ENCODE data around the gene CDK2AP2.
"Not testable (repeated sequence)": the region's sequence is repeated elsewhere in the genome, so short reads cannot be mapped to it uniquely, and the experiment has no call there.

CDK2AP2 gene

DNA sequence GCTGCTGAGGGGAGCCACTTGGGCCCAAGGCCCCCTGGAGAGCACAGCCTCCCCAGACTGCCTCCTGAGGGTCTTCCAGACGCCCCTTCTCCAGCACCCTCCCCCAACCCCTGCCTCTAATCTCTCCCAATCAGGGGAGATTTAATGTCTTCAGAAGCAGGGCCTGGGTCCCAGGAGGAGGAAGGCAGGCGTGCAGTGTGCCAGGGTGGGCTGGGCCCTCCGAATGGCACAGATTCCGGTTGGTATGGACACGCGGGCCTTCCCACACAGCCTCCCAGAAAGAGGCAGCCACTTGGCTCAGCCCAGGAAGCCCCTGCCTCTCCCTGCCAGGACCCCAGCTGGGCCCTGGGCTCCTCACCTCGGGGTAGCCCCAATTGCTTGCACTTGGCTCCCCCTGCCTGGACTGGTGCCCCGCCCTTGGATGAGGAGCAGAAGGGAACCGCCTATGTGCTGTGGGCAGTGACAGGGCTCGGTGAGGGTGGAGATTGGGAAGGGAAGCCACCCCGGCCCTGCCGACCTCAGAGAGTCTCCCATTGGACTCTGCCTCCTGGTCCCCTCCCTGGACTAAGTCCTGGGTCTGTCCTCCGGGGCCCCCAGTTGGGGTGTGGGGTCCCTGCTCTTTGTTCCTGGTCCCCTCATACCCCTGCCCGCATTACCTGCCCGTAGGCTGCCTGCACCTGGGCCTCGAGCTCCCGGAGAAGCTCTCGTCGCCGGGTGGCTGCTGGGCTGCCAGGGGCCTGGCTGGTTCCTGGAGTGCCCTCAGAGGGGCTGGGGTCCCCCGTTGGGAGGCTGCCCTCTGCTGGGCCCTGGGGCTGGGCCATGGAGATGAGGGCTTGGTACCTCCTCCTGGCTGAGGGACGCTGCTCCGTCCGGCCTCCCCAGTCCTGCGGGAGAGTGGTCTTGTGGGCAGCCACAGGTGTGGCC, 15.9 kb upstream of the CDK2AP2 start:
- DNase-seq (ENCODE audit: low read depth), result no peak

DNA sequence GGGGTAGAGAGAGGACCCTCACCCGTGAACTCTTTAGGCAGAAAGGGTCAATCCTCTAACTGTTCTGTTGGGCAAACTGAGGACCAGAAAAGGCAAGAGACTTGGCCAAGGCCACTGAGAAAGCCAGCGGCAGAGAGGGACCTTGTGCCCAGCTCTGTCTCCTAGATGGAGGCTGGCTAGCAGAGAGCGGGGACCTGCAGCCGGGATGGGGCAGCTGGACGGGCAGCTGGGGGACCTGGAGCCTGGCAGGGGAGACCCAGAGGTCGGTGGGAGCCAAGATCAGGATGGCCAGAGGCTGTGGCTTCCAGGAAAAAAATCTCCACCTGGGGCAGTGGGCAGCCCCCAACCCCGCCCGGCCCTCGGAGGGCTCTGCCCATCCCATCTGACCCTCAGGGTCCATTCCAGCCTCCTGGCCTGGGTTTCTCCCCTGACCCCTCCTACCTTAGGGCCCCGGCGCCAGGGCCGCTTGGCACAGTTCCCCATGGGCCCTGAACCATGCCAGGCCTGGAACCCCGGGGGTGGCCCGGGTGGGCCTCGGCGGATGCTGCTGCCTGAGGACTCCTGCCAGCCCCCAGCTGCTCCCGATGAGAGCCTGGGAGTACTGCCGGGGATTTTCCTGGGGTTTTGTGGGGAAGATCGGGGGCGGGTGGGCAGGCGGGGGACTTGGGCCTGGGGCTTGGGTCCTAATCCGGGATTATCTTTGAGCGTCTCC, 15.0 kb upstream of the CDK2AP2 start, which contains the start of gene CABP2:
Gene CABP2 (minus strand): TSS at position 603 of the 712 bp plus-strand sequence. CDS start 120 bp downstream, at position 483.
- no peak for DNase-seq (ENCODE audit: low read depth)

GRCh38 chr11:67522338-67522737, 14.4 kb upstream of the CDK2AP2 start:
- DNase-seq (ENCODE audit: low read depth), result no peak

DNA sequence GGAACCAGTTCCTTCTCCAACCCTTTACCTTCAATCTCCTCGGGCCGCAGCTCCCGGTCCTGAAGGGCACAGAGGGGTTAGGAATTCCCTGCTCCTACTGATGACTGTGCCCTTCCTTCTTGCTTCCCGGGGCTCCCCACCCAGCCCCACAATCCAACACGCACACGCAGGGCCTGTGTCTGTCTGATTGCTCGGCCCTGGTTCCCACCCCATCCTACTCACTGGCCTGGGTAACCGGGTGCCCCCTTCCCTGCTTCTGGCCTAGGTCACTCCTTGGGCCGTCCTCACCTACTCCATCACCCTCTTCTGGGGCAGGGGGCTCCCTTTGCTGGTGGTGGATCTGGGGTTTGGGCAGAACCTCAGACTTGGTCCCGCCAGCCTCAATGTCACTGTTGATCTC, 14.0 kb upstream of the CDK2AP2 start:
- DNase-seq (ENCODE audit: low read depth), result no peak

DNA sequence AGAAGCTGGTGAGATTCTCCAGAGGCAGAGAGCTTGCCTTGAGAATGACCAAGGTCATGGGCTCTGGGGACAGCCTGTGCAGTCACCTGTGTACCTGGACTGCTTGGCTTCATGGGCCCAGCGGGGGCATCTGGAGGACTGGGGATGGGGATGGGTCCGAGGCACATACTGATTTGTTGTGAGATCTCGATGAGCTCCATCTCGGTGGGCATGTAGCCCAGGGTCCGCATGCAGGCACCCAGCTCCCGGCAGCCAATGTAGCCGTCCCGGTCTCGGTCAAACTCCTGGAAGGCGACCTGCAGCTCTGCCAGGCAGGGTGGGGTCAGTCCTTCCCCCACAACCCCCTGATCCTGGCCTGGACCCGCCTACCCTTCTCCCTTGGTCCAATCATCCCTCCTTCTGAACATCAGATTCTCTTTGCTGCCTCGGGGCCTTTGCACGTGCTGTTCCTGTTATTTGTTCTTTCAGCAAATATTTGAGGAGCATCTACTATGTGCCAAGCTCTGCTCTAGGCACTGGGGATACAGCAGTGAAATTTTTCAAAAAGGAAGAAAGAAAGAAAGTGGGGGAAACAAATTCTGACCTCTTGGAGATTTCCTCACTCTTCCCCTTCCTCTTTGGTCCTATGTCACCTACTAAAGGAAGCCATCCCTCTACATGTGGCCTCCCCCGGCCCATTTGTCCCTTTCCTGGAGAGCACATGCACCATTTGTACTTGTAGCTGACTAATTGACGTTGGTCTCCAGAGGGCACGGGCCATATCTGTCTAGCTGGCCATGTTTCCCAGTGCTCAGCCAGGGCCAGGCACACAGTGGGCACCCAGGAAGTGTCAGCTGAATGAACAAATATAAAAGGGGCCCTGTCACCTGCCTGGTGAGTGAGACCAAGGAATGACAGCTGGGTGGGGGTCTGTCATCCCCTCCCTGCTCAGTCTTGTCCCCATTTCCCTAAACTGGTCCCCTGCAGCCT, 13.2 kb upstream of the CDK2AP2 start:
- no peak for DNase-seq (ENCODE audit: low read depth)

DNA sequence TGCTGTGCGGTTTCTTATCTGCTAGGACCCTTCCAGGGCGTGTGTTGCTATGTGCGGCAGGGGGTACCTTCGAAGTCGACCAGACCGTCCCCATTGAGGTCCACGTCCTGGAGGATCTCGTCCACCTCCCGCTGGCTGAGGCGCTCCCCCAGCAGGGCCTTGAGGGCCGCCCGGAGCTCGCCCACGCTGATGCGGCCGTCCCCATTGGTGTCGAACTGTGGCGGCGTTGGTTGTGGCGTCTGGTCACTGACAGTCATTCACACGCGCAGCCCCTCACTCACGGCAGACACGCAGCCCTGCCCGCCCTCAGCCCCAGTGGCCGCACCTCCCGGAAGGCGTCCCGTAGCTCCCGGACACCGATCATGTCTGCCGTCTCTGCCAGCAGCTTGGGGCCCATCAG, 11.8 kb upstream of the CDK2AP2 start:
- DNase-seq (ENCODE audit: low read depth), result no peak

DNA sequence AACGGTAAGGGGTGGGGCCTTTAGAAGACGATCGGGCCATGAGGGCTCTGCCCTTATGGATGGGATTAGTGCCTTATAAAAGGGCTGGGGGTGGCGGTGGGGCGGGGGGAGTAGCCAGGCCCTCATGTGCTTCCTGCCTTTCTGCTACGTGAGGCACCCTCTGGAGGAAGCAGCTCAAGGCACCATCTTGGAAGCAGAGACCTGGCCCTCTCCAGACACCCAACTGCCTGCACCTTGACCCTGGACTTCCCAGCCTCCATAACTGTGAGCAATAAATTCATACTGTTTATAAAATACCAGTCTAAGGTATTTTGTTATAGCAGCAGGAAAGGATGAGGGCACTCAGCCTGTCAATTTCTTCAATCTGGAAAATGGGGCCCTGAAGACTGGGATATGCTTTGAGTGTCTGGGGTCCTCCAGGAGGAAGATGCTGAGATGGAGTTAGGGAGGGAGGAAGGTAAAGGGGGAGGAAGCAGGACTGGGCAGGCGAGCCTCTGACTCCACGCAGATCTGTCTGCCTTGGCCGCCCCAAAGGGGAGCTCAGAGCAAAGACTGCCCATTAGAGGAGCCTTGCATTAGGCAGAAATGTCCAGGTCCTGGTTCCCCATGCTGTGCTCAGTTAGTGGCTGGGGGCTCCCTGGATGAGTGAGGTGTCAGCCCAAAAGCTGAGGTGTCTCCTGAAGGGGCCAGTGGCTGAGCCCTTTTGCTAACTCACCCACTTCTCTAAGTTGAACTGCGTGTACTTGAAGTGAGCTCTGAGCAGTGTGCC, 10.0 kb upstream of the CDK2AP2 start:
- DNase-seq (ENCODE audit: low read depth), result no peak

DNA sequence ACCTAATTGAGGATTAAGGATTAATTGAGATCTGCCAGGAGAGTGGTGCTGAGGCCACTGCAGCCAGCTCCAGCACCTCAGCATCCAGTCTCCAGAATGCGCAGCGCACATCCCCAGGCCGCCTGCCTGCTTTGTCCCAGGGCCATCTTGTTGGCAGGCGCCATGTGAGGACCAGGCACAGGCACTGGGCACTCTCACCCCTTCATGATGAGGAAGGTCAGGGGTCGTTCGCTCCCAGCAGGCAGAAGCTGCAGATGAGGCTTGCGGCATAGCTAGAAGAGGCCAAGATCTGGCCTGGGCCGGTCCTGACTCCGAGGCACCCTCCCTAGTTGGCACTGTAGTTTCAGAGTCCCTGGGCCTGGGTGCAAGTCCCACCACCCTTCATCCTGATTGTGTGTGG, 8.8 kb upstream of the CDK2AP2 start:
- no peak for DNase-seq (ENCODE audit: low read depth)

DNA sequence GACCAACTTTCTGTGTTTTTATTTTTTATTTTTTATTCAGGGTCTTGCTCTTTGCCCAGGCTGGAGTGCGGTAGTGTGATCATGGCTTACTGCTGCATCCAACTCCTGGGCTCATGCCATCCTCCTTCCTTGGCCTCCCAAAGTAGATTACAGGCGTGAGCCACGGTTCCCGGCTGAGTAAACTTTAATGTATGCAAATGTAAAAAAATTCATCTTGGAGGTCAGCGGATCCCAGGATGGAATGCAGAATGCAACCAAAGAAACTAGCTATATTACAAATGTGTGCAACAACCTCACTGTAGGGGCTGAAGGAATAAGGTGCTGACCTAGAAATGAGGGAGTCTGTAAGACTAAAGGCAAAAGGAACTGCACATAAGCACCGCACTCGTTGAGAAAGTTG, 6.2 kb upstream of the CDK2AP2 start:
- no peak for DNase-seq (ENCODE audit: low read depth)

DNA sequence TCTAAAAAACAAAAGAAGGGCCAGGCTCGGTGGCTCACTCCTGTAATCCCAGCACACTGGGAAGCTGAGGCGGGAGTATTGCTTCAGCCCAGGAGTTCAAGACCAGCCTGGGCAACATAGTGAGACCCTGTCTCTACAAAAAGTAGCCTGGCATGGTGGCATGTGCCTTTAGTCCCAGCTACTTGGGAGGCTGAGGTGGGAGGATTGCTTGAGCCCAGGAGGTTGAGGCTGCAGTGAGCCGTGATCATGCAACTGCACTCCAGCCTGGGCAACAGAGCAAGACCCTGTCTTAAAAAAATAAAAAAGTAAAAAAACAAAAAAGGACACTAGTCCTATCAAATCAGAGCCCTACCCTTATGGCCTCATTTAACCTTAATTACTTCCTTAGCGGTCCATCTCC, 3.6 kb upstream of the CDK2AP2 start:
- not testable (repeated sequence) for DNase-seq (ENCODE audit: low read depth)

- no peak for DNase-seq (ENCODE audit: low read depth)
Observed at GRCh38 chr11:67510023-67510345, 2.0 kb upstream of the CDK2AP2 start.

DNA sequence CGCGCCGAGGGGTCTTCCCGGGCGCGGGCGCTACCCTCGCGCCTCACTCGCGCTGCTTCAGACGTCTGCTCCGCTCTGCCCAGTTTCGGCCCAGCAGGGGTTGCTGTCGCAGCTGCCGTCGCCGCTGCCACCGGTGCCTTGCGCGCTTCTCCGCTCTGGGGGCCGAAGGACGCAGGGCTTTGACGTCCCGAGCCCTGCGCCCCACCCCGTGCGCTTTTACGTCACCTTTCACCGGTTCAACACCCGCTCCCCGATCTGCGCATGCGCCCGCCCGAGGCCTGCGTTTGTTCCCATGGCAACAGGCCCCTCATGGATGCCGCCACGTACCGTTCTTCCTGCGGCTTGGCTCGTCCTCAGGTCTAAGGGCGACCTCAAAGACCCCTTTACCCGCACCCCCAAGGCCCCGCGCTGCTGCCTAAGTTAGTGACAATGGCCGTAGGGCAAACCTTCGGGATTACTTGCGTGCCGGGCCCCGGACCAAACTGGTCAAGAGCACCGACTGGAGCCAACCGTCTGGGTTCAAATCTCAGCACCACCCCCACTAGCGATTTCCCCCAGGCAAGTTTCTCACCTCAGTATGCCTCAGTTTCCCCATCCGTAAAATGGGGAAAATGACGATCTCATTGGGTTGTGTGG, 642 bp upstream of the CDK2AP2 start:
- peak; percentile 97 for DNase-seq (ENCODE audit: low read depth)

GRCh38 chr11:67507242-67507863, 609 bp downstream of the CDK2AP2 start:
- DNase-seq (ENCODE audit: low read depth), result no peak

DNA sequence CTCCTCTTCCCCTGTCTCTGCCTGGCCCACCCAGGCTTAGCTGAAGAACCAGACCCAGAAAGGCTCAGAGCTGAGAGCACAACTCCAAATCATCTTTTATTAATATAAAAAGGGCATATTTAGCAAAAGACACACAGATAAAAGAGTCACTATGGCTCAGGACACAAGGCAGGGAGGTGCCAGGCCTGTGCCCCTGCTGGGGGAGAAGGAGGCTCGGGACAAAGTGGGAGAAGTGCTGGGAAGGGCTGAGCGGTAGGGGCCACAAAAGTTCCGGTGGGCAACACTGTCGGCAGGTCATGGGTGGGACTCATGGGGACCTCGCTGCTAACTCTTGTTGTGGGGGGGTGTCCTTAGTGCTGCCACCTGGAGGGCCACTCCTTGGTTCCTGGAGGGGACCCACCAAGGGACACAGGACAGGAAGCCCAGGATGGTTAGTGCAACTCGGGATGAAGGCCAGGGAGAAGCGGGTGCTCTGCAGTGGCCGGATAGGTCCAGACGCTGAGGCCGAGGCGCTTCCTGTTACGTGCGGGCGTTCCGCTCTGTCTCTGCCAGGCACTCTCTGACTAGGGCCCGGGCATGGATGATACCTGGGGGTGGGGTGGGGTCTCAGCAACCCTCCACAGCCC, 1.4 kb downstream of the CDK2AP2 start:
- no peak for DNase-seq (ENCODE audit: low read depth)

DNA sequence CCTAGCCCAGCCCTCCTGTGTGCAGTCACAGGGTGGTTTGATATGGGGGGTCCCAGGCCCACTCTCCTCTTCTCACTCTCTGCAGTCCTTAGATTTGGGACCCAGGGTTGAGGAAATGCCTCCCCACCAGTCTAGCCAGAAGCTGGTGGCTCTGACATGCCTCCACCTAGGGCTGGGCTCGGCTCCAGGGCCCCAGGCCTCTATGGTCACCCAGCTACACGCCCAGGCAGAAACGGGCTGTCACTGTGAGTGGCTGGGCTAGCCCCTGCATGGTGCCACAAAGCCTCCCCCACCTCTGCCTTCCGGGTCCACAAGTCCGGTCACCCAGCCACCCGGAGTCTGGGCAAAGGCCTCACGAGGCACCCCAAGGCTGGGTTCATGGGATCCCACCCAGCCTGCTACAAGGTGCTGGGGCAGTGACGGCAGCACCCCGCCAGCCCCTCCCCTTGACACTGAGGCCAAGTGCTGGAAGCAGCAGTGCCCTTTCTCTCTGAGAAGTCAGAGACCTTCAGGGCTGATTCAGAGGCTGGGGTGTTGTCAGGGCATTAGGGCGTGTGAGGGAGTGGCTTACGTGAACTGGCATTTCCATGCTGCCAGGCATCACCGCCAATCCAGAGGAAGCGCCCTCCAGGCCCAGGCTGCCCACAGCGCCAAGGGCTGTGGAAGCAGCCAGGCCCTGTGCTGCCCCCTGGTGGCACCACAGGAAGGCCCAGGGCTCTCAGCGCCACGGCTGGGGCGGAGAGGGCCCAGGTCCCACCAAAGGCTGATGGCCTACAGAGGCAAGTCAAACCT, 2.2 kb downstream of the CDK2AP2 start:
- DNase-seq (ENCODE audit: low read depth), result peak; percentile 69

DNA sequence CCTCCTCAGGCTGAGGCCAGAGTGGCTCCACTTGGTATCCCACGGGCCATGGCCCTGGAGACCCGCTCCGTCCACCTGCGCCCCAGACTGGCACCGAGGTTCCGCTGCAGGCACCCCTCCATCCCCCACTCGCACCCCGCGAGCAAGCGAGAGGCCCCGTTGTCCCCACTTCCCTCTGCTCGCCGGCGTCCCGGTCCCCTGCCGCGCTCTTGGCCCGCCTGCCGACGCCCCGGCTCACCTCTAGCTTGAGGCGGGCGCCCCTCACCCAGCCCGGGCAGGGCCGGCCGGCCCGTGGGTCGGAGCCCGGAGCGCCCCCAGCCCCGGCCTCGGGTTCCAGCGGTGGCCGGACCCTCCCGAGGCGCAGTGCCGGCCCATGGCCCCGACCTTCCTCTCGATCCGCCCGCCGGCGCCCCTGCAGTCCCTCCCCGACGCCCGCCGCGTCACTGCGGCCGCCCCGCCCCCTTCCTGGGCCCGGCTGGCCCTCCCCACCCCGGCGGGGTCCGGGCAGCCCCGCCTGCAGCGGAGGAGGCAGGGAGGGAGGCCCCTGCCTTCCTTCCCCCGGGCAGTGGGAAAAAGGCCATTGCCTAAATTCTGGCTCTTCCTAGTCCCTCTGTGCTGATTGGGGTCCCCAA, 2.9 kb downstream of the CDK2AP2 start, which contains the start of gene PITPNM1:
Gene PITPNM1 (minus strand): TSS at position 414 of the 632 bp plus-strand sequence. CDS start 1,183 bp downstream, outside the sequence.
- DNase-seq (ENCODE audit: low read depth), result peak; percentile 47

DNA sequence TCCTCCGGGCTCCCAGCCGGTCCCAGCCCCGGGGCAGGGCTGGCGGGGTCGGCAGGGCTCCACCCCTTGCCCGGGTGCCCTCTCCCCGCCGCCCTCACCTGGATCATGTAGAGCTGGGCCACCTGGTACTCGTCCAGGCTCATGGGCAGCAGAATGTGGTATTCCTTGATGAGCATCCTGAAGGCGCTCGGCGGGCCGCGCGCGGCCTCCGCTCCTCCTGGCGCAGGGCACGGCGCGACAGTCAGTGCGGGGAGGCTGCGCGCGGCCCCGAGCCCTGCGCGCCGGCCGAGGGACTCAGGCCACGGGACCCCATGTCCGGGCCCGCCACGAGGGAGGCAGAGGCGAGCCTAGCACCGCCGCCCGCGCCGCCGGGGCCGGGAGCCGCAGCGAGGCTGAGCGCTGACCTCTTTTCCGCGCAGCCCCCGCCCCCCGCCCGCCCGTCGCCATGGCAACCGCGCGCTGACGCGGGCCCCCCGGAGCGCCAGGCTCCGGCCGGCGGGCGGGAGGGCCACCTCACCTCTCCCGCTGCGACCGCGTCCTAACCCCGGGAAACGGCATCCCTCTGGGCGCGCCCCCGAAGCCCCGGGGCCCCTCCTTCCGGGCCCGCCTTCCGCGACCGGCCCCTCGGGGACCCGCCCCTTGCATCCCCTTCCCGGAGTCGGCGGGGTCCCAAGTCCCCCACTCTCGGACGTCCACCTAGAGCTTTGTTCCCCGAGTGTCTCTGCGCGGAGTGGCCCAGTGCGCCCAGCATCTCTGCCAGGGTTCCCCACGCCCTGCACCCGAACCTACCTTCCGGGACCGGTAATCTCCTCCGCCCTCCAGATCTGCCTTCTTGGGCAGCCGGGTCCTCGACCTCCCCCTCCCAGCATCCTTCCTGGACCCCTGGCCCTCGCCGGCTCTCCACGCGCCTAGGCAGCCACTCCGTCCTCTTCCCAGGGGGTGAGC, 3.7 kb downstream of the CDK2AP2 start:
- no peak for DNase-seq (ENCODE audit: low read depth)
